ENCODE results near the gene CUL1.

The CUL1 gene

DNA sequence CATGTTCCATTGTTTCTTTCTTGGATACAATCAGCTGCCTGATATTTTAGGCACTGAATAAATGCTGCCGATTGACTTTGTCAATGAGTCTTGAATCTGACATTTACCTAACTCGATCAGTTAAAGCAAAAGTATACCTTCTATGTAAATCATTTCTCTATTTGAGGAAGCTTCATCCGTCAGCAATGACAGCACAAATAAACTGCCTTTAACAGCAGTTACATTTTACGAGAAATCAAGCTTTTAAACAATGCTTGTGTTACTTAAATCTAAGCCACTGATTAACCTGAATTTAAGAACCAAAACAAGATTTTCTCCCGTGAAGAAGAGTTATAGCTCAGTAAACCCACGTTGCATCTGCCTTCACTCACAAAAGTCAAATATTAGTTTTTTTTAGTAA, 71.3 kb downstream of the CUL1 start:
- DNase-seq, result no peak

DNA sequence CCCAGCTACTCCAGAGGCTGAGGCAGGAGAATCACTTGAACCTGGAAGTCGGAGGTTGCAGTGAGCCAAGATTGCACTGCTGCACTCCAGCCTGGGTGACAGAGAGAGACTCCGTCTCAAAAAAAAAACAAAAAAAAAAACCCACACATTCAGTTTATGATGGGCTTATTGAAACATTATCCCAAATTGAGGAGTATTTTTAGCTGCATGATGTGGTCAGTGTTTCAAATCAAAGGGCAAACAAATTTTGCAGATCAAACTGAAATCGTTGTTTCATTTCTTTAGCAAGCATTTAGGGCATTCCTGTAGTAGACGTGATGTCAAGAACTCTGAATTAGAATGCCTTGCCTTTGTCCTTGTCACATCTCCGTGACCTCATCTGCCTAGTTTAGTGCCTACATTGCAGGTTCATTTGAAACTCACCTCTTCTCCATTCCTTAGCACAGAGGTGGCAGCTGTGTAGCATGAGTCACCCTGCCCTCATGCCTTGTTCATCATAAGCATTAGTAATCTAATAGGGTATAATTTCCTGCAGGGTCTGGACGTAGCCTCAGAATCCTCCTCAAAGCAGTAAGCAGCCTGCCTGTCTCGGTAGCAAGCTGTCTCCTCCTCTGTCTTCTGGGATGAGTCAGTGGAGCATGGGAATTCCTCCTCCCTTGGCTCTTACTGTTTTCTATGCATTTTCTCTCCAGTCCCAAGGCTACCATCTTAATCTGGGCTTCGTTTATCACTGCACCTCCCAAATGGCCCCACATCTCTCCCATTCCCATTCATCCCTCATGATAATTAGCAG, 73.8 kb downstream of the CUL1 start:
- no peak for DNase-seq

DNA sequence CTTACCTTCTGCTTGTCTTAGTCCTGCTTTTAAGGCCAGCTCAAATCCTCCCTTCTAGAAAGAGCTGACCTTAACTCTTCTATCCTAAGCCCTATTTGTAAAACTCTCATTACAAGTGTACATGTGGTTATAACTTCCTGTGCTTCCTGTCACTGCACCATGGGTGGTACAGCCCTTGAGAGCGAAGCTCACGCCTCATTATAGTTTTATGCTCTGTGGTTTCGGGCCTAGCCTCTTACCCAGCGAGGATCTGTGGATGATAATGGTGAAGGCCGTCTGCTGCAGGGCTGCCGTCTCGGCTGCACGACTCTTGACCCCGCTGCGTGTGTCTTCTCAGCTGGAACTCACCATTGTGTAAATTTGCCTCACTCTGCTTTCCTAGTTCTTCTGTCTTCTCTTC, 74.6 kb downstream of the CUL1 start:
- peak; percentile 57 for DNase-seq

DNA sequence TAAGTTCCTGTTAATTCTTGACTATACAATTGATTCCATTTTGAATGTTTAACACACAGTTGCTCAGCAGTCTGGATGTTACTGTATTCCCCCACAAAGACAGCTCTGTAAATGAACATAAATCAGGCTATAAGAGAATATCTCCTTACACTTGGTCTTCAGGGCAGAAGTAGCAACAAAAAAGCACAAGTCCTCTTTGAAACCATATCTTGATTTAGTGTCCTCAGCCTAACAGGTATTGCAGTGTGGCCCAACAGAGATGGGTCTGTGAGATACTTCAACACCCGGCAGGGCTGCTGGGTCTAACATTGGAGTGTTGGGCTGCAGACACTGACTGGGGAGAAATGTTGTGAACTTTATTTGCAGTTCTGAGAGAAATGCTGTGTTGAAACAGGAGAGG, 75.8 kb downstream of the CUL1 start:
- no peak for DNase-seq

DNA sequence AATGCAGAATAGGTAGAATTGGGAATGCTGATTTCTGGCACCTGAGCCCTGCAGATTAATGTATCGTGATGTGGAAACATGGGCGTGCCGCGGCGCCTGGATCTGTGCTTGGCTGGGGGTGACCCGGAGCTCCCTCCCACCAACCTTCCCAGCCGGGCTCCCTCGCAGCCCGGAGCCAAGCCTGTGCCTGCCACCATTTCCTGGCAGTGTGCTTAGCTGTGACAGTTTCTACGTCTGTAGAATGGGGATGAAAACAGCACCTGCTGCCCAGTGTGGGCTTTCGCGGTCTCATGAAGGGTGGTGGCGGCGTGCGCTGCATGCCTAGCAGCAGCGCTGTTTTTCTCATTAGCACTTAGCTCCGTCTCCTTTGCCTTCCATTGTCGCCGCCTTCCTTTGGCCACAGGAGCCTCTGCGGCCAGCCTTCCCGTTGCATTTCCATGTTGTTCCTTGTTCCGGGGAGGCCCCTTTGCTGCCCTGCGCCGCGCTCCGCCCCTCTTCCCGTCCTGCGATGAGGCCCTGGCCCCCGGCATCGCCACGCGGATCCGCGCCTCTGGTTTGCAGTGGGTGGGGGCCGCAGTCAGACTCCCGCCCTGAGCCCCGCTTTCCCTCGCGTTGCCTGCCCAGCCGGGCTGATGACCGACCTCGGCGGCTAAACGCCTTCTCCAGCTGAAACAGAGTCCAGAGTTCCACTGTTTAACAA, 84.2 kb downstream of the CUL1 start:
- DNase-seq, result no peak

DNA sequence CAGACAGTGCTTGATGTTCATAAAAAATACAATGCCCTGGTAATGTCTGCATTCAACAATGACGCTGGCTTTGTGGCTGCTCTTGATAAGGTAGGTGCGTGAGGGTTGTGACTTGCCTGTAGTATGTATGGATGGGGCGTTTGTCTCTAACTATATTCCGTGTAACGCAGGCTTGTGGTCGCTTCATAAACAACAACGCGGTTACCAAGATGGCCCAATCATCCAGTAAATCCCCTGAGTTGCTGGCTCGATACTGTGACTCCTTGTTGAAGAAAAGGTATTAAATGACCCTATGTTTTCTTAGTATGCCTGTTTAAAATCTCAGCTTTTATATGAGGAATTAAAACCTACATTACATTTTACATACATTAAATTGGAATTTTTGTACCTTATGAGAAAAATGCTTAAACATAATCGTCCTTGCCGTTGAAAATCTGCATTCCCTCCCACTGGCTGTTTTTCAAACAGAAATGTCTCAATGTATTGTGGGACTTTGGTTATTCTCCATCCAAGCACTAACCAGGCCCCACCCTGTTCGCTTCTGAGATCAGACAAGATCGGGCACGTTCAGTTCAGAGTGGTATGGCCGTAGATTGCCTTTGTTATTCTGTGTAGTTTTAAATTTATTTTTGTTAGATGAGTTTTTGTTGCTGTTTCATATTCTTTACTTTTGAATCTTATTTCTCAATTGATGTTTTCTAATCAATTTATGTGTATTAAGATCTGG, 85.3 kb downstream of the CUL1 start:
- DNase-seq, result no peak

DNA sequence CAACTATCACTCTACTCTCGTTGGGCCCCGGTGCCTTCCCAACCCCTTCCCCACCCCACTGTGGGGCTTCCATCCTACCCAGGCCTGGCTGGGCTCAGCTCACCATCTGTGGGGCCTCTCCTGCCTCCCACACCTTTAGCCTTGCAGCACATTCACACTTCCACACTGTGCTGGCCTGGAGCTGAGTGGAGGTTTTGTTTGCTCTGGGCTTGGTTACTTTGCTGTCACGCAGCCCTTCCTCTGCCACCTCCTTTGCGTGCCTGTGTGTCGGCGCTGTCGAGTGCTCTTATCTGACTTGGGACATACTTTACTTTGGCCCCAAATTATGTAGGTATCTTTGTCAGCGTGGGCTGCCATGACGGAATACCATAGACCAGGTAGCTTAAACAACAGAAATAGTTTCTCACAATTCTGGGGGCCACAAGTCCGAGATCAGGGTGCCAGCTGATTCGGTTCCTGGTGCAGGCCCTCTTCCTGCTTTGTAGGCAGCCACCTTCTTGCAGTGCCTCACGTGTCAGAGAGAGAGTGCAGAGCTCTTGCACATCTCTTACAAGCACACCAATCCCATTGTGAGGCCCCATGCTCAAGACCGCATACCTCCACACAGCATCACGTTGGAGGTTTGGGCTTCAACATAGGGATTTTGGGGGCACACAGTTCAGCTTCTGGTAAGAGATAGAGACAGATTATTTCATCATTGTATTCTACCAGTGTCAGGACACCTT, 89.0 kb downstream of the CUL1 start:
- no peak for DNase-seq

DNA sequence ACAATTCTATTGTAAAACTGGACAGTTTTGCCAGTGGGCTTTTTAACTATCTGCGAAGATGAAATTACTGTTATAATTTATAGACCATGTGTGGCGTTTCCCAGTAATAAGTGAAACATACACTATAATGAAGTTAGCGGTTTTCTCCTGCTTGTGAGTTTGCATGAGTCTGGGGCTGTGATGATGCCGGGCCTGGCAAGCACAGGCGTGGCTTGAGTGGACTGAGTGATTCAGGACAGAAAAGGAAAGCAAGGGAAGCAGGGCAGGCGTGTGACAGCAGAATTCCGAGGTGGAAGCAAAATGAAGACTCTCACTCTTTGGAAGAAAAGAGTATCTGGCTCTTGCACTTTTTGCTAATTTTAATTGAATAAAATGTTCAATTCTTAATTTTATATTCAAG, 90.5 kb downstream of the CUL1 start:
- DNase-seq, result no peak

DNA sequence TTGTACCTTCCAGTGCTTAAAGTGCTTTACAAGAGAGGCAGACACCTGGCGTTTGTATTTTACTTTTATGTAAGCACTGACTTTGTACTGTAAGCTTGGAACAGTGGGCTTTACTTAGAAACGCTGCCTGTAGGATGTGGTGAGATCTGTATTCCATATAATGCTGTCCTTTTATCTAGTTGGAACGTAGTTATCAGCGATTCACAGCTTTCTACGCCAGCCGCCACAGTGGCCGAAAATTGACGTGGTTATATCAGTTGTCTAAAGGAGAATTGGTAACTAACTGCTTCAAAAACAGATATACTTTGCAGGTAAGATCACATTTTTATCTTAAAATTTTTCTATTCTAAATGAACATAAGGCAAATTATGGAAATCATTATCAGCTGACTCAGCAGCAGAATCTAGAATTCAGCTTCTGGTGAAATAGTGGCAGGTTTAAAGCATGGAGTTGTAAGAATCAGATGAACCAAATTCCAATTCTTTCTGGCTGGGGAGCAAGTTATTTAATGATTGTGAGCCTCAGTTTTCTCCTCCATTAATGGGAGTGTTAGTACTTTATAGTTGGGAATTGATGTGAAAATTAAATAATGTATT, 91.5 kb downstream of the CUL1 start:
- DNase-seq, result no peak

DNA sequence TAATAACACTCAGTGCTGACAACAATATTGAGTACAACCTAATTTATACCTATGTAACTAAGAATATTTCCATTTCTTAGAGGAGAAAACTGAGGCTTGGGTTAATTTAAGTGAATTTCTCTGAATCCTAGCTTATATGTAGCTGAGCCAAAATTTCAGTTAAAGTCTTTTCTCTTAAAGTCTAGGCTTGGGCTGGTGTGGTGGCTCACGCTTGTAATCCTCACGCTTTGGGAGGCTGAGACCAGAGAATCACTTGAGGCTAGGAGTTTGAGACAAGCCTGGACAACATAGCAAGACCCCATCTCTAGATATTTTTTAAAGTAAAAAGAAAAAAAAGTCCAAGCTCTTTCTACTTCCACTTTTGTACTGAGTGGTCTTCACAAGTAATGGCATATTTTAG, 92.1 kb downstream of the CUL1 start:
- no peak for DNase-seq

DNA sequence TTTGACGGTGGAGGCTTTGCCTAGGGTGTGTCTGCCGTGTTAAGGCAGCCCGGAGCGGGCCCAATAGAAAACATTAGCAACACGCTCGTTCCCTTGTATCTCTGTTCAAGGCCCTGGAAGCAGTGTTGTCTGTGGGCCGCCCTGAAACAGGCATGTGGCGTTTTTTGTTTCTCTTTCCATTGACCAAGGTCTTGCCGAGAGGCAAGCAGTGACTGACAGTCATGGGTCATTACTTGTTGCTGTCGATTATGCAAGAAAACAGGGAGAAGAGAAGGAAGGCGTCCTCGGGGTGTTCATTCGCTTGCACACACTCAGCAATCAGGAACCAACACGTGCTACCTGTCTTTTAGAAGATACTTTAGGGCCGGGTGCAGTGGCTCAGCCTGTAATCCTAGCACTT, 92.8 kb downstream of the CUL1 start:
- DNase-seq, result no peak

DNA sequence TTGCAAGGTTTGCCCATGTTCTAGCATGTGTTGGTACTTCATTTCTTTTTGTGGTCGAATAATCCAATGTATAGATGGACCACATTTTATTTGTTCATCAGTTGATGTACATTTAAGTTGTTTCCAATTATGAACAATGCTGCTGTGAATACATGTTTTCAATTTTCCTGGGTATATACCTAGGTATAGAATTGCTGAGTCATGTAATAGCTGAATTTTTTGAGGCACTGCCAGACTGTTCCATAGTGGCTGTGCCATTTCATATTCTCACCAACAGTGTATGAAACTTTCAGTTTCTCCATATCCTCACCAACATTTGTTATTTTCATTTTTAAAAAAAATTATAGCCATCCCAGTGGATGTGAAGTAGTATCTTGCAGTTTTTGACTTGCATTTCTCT, 94.9 kb downstream of the CUL1 start:
- DNase-seq, result no peak

DNA sequence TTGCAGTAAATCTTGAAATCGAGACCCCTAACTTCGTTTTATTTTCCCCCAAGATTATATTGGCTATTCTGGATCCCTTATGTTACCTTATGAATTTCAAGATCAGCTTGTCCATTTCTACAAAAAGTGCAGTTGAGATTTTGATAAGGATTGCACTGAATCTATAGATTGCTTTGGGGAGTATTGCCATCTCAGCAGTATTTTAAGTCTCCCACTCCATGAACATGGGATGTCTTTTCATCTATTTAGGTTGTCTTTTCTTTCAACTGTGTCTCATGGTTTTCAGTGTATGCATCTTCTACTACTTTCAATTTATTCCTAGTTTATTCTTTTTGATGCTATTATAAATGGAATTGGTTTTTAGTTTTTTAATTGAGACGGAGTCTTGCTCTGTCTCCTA, 95.8 kb downstream of the CUL1 start:
- DNase-seq, result no peak

DNA sequence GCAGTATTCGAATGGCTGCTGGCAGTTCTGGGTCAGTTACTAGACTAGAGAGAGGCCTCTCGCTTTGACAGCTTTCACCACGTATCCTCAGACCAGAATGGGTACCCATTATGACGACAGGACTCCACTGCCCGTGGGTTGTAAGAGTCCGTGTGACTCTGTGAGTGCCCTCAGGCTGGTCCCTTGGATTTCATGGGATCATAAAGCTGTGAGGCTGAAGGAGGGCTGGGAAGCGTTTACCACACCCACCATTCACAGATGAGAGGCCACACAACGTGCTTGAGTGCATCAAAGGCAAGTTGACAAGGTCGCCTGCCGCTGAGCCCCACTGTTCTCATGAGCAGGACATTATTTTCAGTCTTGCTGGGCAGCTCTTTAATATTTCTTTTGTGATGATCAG, 98.1 kb downstream of the CUL1 start:
- no peak for DNase-seq

DNA sequence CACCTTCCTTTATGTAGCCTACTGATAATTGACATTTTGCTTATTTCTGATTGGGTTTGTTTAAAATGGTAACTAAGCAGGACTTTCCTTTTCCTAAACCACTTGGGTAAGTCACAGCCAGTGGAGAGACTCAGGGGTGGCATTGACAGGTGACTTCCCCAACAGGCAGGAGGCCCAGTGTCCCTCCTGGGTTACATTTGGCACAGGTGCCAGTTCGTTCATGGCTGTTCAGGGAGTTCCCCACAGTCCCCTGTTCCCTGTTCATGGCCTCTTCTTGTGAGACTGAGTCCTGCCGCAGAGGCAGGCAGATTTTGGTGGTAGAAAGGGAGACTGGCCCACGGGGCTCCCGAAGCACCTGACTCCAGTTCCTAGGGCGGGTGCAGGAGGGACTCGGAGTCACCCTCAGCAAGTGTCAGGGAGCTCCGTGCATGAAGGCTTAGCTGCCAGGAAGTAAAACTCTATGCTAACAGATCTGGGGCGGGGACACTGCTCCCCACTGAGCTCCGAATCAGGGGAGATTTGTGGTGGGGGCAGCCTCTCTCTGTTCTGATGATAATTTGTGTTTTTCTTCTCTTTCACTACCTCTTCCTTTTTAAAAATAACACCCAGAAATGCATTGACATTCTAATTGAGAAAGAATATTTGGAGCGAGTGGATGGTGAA, 101.3 kb downstream of the CUL1 start:
- DNase-seq, result no peak

DNA sequence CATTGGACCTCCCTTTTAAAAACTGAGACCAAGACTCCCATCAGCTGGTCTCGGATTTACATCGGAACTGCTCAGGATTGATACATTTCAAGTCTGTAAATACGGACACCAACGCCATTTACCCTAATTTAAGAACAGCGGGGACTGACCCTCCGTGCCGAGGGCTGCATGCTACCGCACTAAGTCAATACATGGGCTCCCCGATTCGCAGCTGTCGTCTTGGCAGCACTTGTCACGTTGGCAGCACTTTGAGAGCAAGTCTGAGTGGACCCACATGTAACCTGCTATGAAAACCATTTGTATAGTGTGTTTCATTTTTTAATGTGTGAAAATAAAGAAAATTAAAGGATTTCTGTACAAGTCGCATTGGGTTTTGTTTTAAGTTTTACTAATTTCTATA, 102.0 kb downstream of the CUL1 start:
- DNase-seq, result no peak

DNA sequence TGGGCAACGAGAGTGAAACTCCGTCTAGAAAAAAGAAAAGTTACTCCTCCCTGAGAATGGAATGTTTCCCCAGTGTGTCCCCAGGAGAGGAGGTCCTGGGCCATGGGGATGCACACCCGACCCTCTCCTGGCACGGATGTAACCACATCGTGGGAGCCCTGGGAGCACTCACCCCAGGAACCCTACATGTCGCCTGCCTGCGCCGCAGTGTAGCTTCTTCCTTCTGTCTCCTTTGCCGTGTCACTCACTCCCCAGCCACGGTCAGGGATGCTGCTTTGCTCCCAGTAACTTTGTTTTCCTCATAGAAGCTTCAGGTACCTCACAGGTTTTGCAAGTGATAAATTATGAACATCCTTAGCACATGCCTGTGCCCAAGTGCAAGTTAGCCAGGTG, 103.4 kb downstream of the CUL1 start:
- DNase-seq, result no peak

DNA sequence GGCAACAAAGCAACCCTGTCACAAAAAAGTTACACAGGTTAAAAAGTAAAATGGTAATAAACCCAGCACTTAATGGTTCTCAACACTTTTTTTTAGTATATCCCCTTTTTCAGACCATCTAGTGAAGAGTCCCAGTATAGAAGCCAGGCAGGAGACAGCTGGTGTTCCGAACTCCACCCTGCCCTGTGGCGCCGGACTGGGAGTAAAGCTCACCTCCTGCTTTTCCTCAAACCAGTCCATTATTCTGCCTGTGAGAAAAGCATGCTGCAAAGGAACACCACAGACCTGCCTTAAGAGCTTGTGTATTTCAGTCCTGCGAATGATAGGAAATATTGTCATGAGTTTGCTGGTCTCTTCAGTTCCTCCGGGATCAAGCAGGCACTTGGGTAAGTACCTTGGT, 104.4 kb downstream of the CUL1 start:
- no peak for DNase-seq

DNA sequence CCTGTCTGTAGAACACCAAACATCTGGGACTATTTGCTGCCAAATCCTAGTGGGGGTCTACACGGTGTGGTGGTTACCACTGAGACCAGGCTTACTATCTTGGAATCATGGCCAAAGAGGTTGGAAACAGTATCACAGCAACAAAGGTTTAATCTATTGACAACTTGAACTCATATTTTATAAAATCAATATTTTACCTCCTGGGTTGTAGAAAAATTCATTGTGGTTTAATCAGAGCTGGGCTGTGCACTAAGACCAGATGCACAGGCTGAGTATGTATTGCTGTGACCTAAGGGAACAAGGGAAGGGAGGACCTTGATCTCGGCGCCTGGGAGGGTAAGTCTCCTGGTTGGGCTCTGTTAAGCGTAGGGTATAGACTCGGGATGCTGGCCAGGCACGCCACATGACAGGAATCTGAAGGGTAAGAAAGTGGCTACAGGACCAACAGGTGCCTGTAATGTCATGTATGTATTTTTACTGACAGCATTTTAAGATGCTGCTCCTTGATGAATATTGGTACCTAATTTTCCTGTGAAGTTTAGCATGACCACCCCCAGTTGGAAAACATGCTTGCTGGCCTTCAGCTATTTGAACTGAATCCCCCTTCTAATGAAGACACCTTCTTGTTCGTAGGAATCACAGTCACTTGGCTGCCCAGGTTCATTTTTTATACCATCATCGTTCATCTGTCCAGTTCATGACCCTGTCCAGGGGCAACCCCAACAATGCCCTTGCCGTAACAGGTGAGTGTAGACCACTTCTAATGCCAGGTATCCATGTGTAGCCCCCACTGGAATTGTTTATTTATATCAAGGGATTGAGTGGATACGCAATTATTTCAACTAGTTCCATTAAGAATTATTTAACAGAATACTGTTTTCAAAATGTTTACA, 105.9 kb downstream of the CUL1 start:
- DNase-seq, result no peak

DNA sequence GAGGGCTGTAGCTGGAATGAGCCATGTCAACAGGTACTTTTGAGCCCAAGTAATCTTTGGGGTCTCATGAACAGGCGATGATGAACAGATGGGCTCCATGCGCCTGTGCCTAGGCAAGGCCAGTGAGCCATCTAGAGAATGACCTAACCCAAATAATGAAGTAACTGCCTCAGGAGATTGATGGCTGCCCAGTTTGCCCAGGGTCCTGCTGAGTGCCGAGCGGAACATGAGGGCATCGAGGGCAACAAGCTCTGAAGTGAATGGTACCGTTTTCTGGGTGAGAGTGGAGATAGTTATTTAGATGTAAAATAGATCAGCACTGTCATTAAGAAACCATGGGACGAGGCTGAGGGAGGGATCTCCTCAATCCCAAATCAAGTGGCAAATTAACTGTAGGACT, 107.5 kb downstream of the CUL1 start:
- DNase-seq, result no peak

DNA sequence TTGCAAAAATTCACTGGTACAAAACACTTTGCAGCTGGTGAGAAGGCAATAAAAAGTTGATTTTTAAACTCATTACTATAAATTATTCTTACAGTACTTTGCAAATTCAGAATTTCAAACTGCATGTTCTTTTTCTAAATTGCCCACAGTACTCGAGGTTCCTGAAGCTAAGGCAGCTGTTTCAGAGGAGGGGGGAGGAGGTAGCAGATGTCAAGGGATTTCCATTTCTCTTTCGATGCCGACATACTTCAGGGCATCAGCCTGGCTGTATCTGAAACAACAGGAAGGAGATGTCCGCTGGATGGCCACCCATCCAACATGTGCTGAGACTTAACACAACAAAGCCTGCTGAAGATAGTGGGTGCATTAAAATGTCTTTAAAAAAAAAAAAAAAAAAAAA, 108.7 kb downstream of the CUL1 start:
- DNase-seq, result no peak
